ENCODE results near the gene HOMER2.

HOMER2 gene

DNA sequence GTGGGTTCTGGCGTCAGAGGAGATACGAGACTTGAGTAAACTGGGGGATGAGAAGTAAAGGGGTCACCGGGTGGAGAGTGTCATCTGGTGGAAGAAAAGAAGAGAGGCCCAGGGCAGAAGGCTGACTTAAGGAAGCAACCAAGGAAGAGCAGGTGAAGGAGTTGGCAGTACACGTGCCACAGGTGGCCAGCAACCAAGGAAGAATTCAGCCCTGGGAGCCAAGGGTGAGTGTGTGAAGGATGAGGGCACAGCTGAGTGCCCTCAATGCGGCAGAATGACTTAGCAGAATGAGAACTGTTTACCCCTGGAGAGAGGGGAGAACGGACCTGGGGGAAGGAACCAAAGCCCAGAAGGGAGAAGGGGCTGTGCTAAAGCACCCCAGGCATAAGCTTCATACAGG, 71.8 kb downstream of the HOMER2 start:
- H3K4me3 ChIP-seq (replicated peaks in 1 of 2; ENCODE audit: low read depth in 2 of 2, low read length in 2 of 2) = no peak overlapping the region
- no peak for DNase-seq (ENCODE audit: low read depth in 2 of 2)
- TF ChIP-seq CTCF (IDR thresholded peaks at IDR 0.05; ENCODE audit: low read depth, low read length) = no peak

GRCh38 chr15:82878325-82878724, 74.2 kb downstream of the HOMER2 start:
- no peak for DNase-seq (ENCODE audit: low read depth in 2 of 2)
- TF ChIP-seq CTCF (IDR thresholded peaks at IDR 0.05; ENCODE audit: low read depth, low read length) = no peak
- H3K4me3 ChIP-seq (replicated peaks in 1 of 2; ENCODE audit: low read depth in 2 of 2, low read length in 2 of 2) = no peak overlapping the region

DNA sequence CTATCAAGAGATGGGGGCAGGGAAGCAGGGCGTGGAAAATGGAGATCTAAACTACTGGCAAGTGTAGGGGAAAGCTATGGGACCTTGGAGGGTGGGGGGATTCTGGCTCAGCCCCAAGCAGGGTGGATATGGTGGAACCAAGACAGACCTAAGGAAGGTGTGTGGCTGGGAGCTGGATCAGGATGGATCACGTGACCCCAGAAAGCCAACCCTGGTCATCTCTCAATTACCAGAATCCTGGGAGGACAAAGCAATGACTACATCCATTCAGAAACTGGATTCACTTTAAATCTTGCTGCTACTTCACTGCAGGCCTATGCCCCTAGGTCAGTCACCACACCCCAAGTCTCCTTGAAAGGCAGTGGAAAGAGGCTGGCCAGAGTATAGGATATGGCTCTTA, 74.7 kb downstream of the HOMER2 start:
- no peak overlapping the region for H3K4me3 ChIP-seq (replicated peaks in 1 of 2; ENCODE audit: low read depth in 2 of 2, low read length in 2 of 2)
- no peak for TF ChIP-seq CTCF (IDR thresholded peaks at IDR 0.05; ENCODE audit: low read depth, low read length)
- DNase-seq (ENCODE audit: low read depth in 2 of 2) = no peak

DNA sequence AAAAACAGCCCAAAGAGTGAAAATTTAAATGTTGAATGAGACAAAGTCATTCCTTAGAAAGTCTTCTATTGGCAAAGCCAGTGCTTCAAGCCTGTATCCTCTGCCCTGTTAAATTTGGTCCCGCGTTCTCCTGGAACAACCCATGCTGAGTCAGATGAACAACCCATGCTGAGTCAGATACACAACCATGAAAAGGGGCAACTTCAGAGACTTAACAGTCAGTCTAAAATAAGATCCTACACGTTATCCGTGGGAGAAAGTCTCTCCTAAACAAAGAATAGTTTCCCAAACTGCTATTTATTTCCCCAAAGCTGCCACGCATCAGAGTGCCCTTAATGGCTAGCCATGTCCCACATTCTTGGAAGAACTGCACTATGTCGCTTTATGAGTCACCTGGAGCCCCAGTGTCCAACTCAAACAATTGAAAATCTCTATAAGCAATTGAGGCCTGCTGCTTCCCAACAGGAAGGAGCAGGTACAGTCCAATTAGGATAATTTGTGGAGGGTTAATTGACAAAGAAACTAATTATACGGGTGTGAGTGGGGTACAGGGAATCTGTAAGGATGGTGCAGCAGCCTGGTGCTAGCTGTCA, 77.0 kb downstream of the HOMER2 start:
- peak in 1 of 2 donors; percentile 64 for DNase-seq (ENCODE audit: low read depth in 2 of 2)
- TF ChIP-seq CTCF (IDR thresholded peaks at IDR 0.05; ENCODE audit: low read depth, low read length) = no peak
- H3K4me3 ChIP-seq (replicated peaks in 1 of 2; ENCODE audit: low read depth in 2 of 2, low read length in 2 of 2) = no peak overlapping the region

DNA sequence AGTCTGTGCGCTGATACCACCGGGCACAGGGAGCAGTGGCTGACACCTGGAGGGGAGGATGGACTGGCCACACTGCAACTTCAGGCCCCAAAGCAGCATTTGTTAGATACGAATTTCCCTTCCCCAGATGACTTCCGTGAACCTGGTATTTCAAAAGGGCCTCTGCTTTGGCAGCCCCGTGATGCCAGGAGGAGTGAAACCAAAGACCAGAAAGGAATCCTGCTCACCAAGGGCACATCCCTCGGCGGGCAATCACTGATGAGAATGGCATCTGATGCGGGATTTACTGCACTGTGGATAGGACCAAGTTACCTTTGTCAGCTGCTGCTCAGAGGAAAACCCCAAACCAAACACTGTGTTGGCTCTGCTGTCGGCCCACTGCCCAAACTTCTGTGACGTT, 77.6 kb downstream of the HOMER2 start:
- DNase-seq (ENCODE audit: low read depth in 2 of 2) = no peak
- no peak for TF ChIP-seq CTCF (IDR thresholded peaks at IDR 0.05; ENCODE audit: low read depth, low read length)
- H3K4me3 ChIP-seq (replicated peaks in 1 of 2; ENCODE audit: low read depth in 2 of 2, low read length in 2 of 2) = no peak overlapping the region

DNA sequence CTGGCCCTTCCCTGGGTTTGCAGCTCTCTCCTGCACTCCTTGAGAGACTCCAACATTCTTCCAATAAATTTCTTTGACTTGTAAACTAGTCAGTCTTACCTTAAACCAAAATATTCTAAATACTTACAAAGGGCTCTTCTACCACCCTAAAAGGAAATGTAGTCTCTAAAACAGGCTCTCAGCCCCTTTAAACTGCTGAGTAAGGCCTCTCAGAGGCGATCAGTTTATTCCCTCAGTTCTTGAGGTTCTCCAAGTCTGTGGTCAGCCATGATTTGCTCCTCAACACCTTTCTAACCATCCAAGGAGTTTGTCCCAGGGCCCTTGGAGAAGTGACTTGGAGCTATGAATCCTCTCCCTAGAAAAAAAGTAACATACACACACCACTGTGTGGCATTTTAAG, 78.3 kb downstream of the HOMER2 start:
- no peak for TF ChIP-seq CTCF (IDR thresholded peaks at IDR 0.05; ENCODE audit: low read depth, low read length)
- no peak for DNase-seq (ENCODE audit: low read depth in 2 of 2)
- no peak overlapping the region for H3K4me3 ChIP-seq (replicated peaks in 1 of 2; ENCODE audit: low read depth in 2 of 2, low read length in 2 of 2)

Measured in cardiac fibroblast (primary cell).